SU-DHL-6 (cell line): ENCODE results near the gene CHRNA10.

ENCODE experiments used
- CTCF ChIP-seq: fragments of 200-600 bp; sonication (generic); IDR thresholded peaks from one replicate; pipeline ENCODE4 v1.5.1; 2017; ENCODE audit warnings: antibody characterized with exemption, mild to moderate bottlenecking, low read length, moderate library complexity; ENCODE audit not compliant: insufficient read depth, poor library complexity, severe bottlenecking
- EZH2phosphoT487 ChIP-seq: fragments of 200-600 bp; sonication (generic), shearing (Covaris generic); conservative IDR thresholded peaks from 2 replicates; pipeline ENCODE4 v1.6.1; 2018; ENCODE audit warnings: mild to moderate bottlenecking, antibody characterized with exemption, low read length, moderate library complexity, mixed read lengths

DNA sequence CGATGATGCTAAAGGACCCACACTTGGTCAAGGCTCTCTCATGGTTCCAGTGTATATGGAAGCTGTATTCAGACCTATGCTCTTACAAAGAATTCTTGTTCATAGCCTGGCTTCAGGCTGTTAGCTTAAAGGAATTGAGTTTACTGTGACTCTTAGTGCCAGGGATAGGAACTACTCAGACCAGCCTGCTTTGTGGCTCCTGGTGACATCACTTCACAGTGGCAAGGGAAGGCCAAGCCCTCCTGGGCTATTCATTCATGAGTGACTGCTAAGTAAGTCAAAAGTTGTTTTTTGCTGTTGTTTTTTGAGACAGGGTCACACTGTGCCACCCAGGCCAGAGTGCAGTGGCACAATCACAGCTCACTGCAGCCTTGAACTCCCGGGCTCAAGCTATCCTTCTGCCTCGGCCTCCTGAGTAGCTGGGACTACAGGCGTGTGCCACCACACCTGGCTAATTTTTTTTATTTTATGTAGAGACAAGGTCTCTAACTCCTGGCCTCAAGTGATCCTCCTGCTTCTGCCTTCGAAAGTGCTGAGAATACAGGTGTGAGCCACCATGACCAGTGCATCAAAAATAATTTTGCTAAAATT, 39.0 kb downstream of the CHRNA10 start:
- TF ChIP-seq CTCF = no peak
- TF ChIP-seq EZH2phosphoT487 = no peak
